ENCODE measurements around the gene MAP1LC3A. TPM values are rescaled to one million over a fixed set of nuclear protein-coding genes. Genes with fewer than 3 reads are reported as not detected.

The MAP1LC3A gene
- total RNA-seq, 3 donors from 2014 or later = 30.6 to 61.6 (median 47.8) TPM

GRCh38 chr20:34546751-34547181, 11.8 kb upstream of the MAP1LC3A start:
- no peaks in the 10 kb centered on the region for H3K9me3 ChIP-seq
- H3K4me3 ChIP-seq = peak overlapping the region; percentile 4
- peak; percentile 83 for ATAC-seq
- TF ChIP-seq, protein P1, sequence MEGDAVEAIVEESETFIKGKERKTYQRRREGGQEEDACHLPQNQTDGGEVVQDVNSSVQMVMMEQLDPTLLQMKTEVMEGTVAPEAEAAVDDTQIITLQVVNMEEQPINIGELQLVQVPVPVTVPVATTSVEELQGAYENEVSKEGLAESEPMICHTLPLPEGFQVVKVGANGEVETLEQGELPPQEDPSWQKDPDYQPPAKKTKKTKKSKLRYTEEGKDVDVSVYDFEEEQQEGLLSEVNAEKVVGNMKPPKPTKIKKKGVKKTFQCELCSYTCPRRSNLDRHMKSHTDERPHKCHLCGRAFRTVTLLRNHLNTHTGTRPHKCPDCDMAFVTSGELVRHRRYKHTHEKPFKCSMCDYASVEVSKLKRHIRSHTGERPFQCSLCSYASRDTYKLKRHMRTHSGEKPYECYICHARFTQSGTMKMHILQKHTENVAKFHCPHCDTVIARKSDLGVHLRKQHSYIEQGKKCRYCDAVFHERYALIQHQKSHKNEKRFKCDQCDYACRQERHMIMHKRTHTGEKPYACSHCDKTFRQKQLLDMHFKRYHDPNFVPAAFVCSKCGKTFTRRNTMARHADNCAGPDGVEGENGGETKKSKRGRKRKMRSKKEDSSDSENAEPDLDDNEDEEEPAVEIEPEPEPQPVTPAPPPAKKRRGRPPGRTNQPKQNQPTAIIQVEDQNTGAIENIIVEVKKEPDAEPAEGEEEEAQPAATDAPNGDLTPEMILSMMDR (IDR thresholded peaks at IDR 0.05) = no peak
- peak; percentile 68 to 76 (median 69) for DNase-seq
- no peaks in the 10 kb centered on the region for H3K36me3 ChIP-seq (ENCODE audit: low read depth)
- intact Hi-C loops (cut with DNase I, micrococcal nuclease) = no loop called here
- H3K4me1 ChIP-seq (ENCODE audit: low read depth) = peaks cover 17% of the 10 kb centered on the region

GRCh38 chr20:34547844-34548613, 10.5 kb upstream of the MAP1LC3A start:
- ATAC-seq = no peak
- intact Hi-C loops (cut with DNase I, micrococcal nuclease) = no loop called here
- H3K4me1 ChIP-seq (ENCODE audit: low read depth) = peaks cover 14% of the 10 kb centered on the region
- TF ChIP-seq, protein P1 (IDR thresholded peaks at IDR 0.05) = no peak
- DNase-seq = peak in 2 of 3 donors; percentile 34 to 47
- no peaks in the 10 kb centered on the region for H3K36me3 ChIP-seq (ENCODE audit: low read depth)
- H3K4me3 ChIP-seq = no peak overlapping the region
- no peaks in the 10 kb centered on the region for H3K9me3 ChIP-seq

GRCh38 chr20:34549291-34549928, 9.1 kb upstream of the MAP1LC3A start:
- TF ChIP-seq, protein P1 (IDR thresholded peaks at IDR 0.05) = no peak
- intact Hi-C loops (cut with DNase I, micrococcal nuclease) = no loop called here
- ATAC-seq (peak; percentile 59), DNase-seq (peak; percentile 51 to 62 (median 56))
- H3K36me3 ChIP-seq (ENCODE audit: low read depth) = no peaks in the 10 kb centered on the region
- H3K9me3 ChIP-seq = no peaks in the 10 kb centered on the region
- H3K4me1 ChIP-seq (ENCODE audit: low read depth) = peaks cover 15% of the 10 kb centered on the region
- H3K4me3 ChIP-seq = no peak overlapping the region

- intact Hi-C loops (cut with DNase I, micrococcal nuclease) = no loop called here
These were observed 8.6 kb upstream of the MAP1LC3A start for GRCh38 chr20:34549929-34550305.

GRCh38 chr20:34552569-34552968, 5.9 kb upstream of the MAP1LC3A start:
- Histone ChIP-seq H3K4me3 (no peak overlapping the region), H3K4me1 (ENCODE audit: low read depth) (peaks cover 14% of the 10 kb centered on the region), H3K9me3 (no peaks in the 10 kb centered on the region), H3K36me3 (ENCODE audit: low read depth) (no peaks in the 10 kb centered on the region)
- DNase-seq (peak in 2 of 3 donors; percentile 17 to 33), ATAC-seq (no peak)
- TF ChIP-seq, protein P1 (IDR thresholded peaks at IDR 0.05) = no peak
- intact Hi-C loops (cut with DNase I, micrococcal nuclease) = no loop called here

More at GRCh38 chr20:34549929-34550305, 8.6 kb upstream of the MAP1LC3A start:
- Histone ChIP-seq H3K9me3 (no peaks in the 10 kb centered on the region), H3K4me3 (no peak overlapping the region), H3K36me3 (ENCODE audit: low read depth) (no peaks in the 10 kb centered on the region), H3K4me1 (ENCODE audit: low read depth) (peaks cover 11% of the 10 kb centered on the region)
- no peak for ATAC-seq
- TF ChIP-seq, protein P1 (IDR thresholded peaks at IDR 0.05) = no peak
- peak in 1 of 3 donors; percentile 40 for DNase-seq

Measured in mucosa of descending colon (tissue), 3 donors.